GM21360 (cell line): Measurements from ENCODE around the gene IFNAR1.
A peak's percentile ranks its signal among the peaks of the same experiment; 100 is the strongest.

Experiments
- ATAC-seq: cut with Tn5 transposase; IDR thresholded peaks from one replicate; pipeline ENCODE4 v1.9.1; 2021; ENCODE audit warnings: mild to moderate bottlenecking, moderate library complexity; ENCODE audit not compliant: unreplicated experiment

IFNAR1 gene

GRCh38 chr21:33396951-33397350, 72.2 kb downstream of the IFNAR1 start:
- no peak for ATAC-seq

- no peak for ATAC-seq
Observed at GRCh38 chr21:33397717-33398116, 72.9 kb downstream of the IFNAR1 start.

GRCh38 chr21:33398361-33398760, 73.6 kb downstream of the IFNAR1 start:
- no peak for ATAC-seq

- ATAC-seq: no peak
Observed at GRCh38 chr21:33401630-33401992, 76.8 kb downstream of the IFNAR1 start.

GRCh38 chr21:33402001-33402979, 77.5 kb downstream of the IFNAR1 start:
- ATAC-seq: no peak

- peak; percentile 34 for ATAC-seq
Observed at GRCh38 chr21:33403128-33403785, 78.5 kb downstream of the IFNAR1 start, which contains the start of gene IFNGR2. TSS of gene IFNGR2 (plus strand) at chr21:33403413. CDS start at chr21:33403544, 131 bp downstream.

GRCh38 chr21:33403786-33404585, 79.2 kb downstream of the IFNAR1 start:
- ATAC-seq: peak; percentile 27

- ATAC-seq: no peak
Observed at GRCh38 chr21:33406493-33406892, 81.7 kb downstream of the IFNAR1 start.
